DMS114 treated with DMSO at 0.1 percent for 48 hours (cell line): ENCODE data around the gene KIF5B.
"Not testable (repeated sequence)": the region's sequence is repeated elsewhere in the genome, so short reads cannot be mapped to it uniquely, and the experiment has no call there.

Experiments
- DNase-seq: peaks from one replicate; lab custom pipeline; 2025; ENCODE audit not compliant: unreplicated experiment; lab: John Stamatoyannopoulos, UW

The KIF5B gene

DNA sequence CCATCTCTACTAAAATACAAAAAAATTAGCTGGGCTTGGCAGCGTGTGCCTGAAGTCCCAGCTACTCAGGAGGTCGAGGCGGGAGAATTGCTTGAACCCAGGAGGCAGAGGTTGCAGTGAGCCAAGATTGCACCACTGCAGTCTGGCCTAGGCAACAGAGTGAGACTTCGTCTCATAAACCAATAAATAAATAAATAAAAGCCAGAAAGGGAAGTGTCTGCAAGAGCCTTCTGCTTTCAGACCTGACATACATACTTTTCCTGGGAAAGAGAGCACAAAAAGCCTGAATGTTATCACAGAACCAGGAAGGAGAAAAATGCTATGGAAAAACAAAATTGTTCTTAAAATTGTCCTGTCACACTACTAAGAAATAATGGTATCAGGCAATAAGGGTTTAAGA, 4.1 kb upstream of the KIF5B start:
- DNase-seq: no peak

DNA sequence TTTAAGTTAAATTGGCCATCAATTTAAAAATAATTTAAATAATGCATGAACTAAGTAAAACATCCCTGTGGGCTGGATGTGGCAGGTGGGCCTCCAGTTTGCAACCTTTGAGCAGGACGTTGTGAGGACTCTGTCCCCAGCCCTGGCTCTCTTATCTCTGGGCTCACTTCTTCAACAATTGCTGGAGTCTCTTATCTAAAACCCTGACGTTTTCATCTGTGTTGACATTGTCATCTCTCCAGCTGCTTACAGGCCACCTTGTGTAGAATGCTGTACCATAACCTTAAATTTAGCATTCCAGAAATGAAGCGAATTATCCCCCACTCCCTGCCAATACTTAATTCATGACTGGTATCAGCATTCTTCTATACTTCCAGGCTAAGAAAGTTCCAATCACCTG, 3.2 kb upstream of the KIF5B start:
- DNase-seq: no peak

DNA sequence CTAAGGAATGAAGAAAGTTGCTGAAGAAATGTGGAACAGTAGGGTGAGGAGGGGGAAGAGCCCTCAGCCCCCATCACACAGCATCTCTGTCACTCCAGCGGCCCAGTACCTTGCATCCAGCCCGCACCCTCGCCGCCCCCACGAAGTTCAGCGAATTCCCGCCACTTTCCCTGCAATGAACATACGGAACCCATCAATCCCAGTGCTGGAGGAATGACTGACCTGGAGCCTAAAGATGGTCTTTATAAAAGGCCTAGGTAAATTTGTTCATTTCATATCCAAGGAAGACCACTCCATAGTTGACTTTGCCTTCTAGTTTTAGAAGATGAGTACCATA, 779 bp upstream of the KIF5B start:
- no peak for DNase-seq

DNA sequence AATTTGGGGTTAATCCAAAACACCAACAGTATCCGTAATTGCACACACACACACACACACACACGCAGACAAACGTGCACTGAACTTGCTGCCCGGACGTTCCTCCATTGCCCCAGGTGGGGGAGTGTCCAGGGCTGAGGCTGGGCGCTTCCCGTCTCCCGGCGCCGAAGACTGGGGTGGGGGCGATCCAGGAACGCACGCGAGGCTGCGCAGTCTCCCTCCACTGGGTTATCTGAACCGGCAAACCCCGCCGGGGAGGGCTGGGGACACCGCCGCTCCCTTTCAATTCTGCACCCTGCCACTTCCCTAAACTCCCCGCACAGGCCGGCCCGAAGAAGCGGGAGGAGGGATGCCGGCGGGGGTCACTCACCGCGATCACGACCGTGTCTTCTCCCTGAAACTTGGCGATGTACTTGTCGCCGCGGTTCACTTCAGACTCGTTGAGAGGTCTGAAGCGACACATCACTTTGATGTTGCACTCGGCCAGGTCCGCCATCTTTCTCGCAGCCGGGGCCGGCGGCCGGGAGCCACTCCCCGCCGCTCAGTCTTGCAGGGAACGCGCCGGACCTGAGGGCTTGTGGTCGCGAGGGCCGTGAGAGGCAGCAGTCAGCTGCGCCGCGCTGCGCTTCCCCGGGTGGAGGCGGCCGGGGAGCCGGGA, 618 bp downstream of the KIF5B start:
- DNase-seq: peak; percentile 56

DNA sequence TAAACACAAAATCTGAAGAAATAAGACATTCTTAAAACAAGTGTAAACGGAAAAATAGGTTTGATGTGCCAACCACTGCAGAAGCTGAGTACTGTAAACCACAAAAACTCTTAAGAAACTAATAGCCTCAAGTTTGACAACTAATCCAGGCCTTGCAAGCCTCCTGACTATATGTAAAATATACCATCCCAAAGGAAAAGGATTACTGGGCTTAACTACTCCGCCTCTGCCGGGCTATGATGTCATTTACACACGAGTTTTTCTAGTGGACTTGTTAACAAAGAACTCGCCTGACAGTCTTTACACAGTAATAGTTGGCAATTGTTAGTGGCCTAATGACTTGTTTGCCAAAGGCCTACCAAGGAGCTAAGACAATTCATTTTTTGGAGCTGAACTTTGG, 2.1 kb downstream of the KIF5B start:
- DNase-seq: peak; percentile 30

DNA sequence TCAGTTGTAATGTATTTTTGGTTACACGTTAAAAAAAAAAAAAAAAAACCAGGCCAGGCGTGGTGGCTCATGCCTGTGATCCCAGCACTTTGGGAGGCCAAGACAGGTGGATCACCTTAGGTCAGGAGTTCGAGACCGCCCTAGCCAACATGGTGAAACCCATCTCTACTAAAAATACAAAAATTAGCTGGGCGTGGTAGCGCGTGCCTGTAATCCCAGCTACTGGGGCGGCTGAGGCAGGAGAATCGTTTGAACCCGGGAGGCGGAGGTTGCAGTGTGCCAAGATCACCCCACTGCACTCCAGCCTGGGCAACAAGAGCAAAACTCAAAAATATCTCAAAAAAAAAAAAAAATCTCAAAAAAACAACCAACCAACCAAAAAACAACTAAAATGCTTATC, 2.8 kb downstream of the KIF5B start:
- DNase-seq: not testable (repeated sequence)

DNA sequence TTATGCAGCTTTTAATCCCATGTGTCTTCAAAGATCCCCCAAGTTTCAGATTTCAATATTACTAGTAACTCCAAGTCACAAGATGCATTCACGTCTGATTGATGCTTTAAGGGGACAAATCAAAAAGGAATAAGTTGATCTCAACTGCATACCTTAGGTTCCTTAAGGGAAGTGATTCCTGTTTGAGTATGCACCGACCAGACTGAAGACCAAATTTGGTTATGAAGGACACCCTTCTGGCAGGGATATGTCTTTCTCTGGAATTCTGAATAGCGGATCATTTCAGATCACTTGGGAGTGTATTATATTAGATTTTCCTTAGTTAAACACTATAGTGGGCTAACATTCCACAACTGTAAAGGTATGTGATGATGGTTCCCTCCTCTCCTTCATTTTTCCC, 4.3 kb downstream of the KIF5B start:
- no peak for DNase-seq

DNA sequence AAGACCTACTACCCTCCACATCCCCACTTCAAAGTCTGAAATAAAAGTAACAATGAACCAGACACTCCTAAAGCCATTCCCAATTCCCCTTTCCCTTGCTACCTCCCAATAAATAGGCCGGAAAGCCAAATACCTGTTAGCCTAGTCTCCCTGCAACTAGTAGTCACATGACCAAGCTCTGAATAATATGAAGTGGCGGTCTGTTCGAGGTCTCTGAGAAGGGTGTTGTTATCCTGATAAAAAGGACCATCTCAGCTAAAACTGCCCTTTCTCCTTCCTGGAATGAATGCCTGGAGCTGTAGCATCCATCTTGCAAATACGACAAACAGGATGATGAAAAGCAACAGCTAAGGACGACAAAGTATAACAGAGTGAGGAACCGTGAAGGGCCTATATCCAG, 6.0 kb downstream of the KIF5B start:
- no peak for DNase-seq

DNA sequence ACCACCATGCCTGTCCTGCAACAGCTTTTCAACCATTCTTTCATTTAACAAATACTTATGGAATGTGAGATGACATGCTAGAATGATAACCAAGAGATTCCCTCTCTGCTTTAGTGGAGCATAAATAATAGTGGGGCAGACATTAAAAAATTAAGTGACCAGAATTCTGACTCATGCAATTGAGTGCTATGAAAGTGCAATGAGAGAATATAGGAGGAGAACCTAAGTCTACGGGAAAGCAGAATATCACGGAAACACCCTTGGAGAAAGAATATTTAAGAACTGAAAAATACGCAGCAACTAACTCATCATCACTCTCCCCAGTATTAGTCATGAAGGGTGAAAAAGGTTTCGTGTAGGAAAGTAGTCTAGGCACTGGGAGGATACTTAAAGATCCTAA, 7.1 kb downstream of the KIF5B start:
- no peak for DNase-seq

DNA sequence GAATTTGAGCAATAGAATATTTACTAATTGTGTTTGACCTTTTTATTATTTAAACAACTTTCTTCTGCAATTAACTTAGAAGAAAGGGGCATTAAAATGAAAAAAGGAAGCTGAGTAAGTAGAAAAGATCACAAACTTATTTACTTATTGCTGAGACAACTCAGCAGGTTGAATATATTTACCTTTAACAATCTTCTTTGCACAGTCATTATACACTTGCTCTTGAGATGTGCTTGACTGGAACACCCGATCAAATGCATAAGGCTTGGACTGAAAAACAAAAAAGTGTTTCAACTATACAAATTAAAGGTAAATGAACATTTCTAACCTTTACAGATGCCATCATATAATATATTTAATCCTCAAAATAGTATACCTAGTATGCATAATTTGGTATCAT, 7.9 kb downstream of the KIF5B start:
- no peak for DNase-seq

DNA sequence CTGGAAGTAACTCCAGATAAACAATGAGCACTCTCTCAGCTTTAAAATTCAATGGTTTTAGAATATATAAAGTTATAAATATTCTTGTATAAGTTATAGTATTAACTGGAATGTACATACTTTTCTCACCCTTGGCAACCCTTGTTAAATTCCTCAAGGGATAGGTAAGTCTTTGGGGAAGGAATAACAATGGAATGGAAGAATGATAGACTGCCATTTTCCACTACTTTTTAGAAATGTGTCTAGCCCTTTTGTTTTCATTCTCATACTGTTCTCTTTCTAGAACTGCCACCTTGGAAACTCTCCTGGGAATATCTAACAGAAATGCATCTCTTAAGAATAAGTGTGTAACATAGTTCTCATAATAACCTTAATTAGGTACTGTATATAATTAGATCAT, 8.3 kb downstream of the KIF5B start:
- no peak for DNase-seq

DNA sequence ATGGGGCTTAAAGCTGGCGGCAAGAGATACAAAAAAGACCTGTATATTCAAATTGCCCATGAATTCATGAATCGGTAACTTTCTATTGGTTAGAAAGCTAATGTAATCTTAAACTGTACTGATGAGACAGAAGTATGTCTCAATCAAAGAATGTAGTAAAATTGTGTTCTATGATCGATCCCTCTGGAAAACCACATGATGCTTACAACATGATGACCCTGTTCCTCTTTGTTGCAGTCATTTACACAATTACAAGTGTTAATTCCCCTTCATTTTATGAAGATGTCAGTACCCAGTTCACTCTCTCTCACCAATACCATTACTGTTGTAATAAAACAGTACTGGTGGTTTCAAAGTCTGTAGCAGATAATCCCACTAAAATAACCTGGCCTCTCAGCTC, 10.1 kb downstream of the KIF5B start:
- no peak for DNase-seq

DNA sequence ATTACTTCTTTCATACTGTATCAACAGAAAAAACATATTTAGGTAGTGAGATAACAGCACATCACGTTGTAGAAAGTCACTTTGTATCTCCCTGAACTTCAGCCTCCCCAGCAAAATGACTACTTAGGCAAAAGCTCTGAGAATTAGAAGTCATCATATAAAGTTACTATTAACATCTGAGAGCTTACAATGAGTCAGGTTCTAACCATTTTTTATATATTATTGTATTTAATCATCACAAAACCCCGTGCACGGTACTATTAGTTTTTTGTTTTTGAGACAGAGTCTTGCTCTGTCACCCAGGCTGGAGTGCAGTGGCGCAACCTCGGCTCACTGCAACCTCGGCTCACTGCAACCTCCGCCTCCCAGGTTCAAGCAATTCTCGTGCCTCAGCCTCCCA, 13.5 kb downstream of the KIF5B start:
- not testable (repeated sequence) for DNase-seq

DNA sequence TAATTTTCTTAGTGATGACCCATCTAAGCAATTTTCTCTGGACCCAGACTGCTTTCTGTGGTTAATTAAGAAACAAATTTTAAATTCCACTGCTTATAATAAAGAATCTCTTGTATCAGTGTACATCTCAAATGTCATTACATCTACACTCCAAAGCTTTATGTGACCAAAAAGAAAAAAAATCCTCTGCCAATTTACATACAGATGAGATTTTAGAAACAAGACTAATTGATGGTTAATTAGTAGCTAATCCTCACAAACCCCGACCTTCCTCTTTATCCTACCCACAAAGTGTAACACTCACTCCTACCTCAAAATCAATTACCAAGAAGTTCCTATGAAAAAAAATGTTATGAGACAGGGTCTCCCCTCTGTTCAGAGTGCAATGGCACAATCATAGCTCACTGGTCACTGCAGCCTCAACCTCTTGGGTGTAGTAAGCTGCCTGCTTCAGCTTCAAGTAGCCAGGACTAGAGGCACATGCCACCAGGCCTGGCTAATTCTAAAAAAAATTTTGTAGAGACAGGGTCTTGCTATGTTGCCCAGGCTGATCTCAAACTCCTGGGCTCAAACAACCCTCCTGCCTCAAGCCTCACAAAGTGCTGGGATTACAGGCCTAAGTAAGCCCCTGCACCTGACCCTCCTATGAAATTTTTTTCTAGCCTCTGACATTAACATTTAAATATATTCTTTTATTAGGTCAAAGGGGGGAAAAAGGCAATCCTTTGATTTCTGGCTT, 14.8 kb downstream of the KIF5B start:
- no peak for DNase-seq

DNA sequence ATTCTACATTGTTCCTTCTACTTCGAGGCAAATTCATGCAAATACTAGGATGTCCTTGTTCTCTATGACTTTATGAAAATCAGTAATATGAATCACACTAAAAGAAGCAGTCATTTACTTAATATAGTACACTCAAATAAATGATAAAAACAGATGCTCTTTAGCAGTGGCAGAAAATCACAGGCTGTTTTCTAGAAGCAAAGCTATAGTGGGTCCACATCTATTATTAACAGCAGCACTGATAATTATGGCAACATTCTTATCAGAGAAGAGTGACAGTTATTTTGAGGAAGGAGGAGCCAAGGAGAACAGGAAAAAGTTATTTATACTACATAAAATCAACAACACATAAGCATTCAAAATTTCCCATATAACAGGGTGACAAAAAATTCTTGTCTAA, 16.5 kb downstream of the KIF5B start:
- no peak for DNase-seq

DNA sequence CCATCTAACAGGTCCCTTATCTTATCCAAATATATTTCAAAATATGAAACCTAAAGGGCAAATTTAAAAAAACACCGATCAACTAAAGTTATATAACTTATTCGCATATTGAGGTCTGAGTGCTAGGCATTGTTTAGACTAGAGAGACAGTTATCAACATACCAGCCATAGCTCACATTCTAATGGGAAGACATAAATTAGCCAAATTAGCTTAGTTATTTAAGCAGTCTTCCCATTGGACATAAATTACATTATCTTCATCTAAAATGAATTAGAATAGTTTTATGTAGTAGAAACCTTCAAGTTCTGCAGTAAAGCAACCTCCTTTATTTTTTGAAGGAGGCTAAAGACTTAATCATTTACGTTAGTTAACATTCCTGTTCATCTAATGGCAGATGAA, 17.4 kb downstream of the KIF5B start:
- no peak for DNase-seq

DNA sequence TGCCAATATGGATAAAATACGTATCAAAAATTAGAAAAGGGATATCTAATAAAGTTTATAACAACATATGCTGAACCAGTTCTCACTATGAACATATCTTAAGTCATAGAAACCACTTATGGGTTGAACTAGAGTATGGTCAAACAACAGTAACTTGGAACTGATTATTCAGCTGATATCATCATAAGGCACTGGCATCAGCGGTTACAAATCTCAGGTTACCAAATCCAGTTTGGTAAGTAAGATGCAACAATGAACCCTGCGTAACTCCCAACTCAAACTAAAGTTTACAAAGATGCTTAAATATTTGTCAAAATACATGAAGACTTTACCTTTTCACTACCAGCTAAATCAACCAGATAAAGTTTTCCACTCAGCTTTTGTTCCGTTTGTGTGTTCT, 19.3 kb downstream of the KIF5B start:
- DNase-seq: no peak

DNA sequence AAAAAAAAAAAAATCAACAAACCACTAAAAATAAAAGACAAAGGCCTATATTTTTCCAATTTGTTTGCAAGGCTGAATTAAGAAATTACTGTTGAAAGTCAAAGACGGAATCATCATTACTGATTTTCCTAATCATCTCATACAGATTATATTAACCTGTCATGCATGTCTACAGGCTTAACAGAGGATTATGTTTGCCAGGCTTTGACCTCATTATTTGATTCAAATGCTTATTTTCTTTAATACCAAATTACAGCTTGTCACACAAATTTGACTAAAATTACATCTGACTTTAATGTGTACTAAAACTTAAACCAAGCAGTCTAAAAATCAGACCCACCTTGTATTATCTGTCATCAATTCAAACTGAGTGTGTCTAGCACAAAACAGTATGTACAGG, 21.2 kb downstream of the KIF5B start:
- no peak for DNase-seq

DNA sequence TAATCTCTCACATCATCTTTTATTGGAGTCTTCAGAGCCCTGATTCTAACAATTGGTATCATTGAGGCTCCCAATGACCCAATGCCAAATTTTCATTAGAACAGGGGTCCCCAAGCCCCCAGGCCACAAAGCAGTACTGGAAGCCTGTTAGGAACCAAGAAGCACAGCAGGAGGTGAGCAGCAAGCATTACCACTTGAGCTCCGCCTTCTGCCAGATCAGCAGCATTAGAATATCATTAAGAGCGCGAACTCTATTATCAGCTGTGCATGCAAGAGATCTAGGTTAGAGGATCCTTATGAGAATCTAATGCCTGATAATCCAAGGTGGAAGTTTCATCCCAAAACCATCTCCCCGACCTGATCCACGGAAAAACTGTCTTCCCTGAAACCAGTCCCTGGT, 23.1 kb downstream of the KIF5B start:
- no peak for DNase-seq

DNA sequence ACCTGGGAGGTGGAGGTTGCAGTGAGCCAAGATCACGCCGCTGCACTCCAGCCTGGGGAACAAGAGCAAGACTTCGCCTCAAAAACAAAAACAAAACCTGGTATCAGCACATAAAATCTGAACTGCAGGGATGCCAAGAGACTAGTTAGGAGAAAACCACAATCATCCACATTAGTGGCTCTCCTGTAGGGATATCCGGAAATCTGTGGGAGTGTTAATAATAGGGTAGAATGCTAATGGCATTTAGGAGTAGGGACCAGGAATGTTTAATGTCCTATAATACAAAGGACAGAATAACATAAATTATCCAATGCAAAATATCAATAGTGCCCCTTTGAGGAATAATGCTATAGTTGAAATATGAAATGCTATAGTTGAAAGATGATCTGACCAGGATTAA, 24.3 kb downstream of the KIF5B start:
- no peak for DNase-seq

DNA sequence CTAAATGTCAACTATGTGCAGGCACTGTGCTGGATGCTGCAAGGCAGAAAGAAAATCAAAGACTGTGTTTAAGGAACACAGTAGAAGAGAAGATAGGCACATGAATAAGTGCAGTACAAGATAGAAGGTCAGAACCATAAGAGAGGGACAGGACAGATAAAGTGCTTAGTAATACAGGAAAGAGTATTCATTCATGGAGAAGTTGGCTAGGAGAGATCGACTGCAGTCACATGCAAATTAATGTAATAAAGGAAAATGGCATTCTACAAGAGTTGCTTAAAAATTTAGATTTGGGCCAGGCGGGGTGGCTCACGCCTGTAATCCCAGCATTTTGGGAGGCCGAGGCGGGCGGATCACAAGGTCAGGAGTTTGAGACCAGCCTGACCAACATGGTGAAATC, 24.8 kb downstream of the KIF5B start:
- no peak for DNase-seq

DNA sequence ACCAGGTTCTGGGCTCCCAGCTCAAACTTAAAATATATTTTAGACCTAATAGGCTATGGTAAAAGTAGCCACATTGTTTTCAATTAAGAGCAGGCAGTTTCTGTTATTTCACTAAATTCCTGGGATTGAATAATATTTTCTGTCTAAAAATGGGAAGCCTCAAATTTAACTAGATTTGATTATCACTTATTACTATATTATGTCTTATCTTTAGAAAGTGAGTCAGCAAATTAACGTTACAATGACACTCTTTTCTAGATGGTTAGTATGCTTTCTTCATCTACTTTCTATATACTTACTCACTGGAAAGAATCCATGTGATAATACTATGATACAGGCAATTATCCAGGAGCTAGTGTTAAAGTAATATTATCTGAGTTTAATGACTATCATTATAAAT, 27.5 kb downstream of the KIF5B start:
- no peak for DNase-seq

DNA sequence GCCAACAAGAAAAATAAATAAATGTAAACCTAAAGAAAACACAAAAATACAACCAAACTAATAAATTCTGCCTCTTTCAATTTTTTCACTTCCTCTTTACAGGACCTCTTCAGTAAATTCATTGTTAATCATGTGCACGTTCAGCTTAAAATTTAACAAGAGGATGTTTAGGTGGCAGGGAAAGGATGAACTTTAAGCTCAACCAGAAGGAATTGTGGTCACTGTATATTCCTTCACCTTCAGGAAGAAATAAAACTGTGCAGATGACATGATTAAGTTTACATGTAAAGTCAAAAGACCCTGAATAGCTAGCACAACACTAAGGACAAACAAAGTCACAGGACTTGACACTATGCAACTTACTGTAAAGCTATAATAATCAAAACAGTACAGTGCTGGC, 33.0 kb downstream of the KIF5B start:
- DNase-seq: no peak
